ENCODE measurements around the gene TFEB. TPM values are rescaled to one million over a fixed set of nuclear protein-coding genes. Genes with fewer than 3 reads are reported as not detected.

TFEB gene
- total and polyA plus RNA-seq, 2 of the 8 experiments (the other 6 are each of a cell fraction or from before 2014, with no cell fraction given) = 2.3 to 6.7 TPM

GRCh38 chr6:41674231-41675000, 61.0 kb downstream of the TFEB start:
- H3K27ac ChIP-seq (ENCODE audit: low read depth, low read length) = no peak overlapping the region
- no peaks in the 10 kb centered on the region for H4K20me1 ChIP-seq (replicated peaks in 1 of 2; ENCODE audit: control insufficient read depth in 1 of 2, insufficient read depth in 2 of 2, low read length in 2 of 2)
- ChIA-PET POLR2A (ENCODE audit: partially characterized antibody) (interaction anchor here (0.8 kb wide), 1 partner anchor 27 kb away, joined by 3 read pairs; no protein-coding TSS in a partner anchor), CTCF (ENCODE audit: partially characterized antibody) (interaction anchor here (0.6 to 3.9 kb wide), 17 partner anchors 9 to 436 kb away, joined by 3 to 16 read pairs (median 4); no protein-coding TSS in a partner anchor)
- H4K8ac ChIP-seq (ENCODE audit: extremely low read depth, insufficient read depth, low read length) = no peak overlapping the region
- H2BK20ac ChIP-seq (ENCODE audit: low read length) = no peak overlapping the region
- 88% methylated on average over 5 of the region's 7 CpGs; no CpG with 5 or more reads in 1 of the 2 experiments for WGBS, 2 experiments (ENCODE audit: extremely low coverage in 1 of 2, insufficient coverage in 1 of 2, insufficient read length in 1 of 2, insufficient replicate concordance in 2 of 2, low coverage in 1 of 2, low lambda C conversion rate in 2 of 2, missing lambda C conversion rate in 1 of 2)
- H3K23me2 ChIP-seq (ENCODE audit: low read depth, low read length) = peaks cover 2% of the 10 kb centered on the region; the same call in 1 of the 2 replicates
- H3K79me1 ChIP-seq (ENCODE audit: low read depth, low read length) = no peaks in the 10 kb centered on the region
- H3K23ac ChIP-seq (ENCODE audit: insufficient read length) = no peak overlapping the region
- no peak overlapping the region for H3K14ac ChIP-seq (ENCODE audit: insufficient read length)
- FAIRE-seq (no peak), DNase-seq (ENCODE audit: low read depth in 1 of 2, low spot score in 2 of 2) (no peak)
- no peak overlapping the region for H3K56ac ChIP-seq (replicated peaks; ENCODE audit: insufficient read length, low read depth, low read length)
- TF ChIP-seq, protein P1, sequence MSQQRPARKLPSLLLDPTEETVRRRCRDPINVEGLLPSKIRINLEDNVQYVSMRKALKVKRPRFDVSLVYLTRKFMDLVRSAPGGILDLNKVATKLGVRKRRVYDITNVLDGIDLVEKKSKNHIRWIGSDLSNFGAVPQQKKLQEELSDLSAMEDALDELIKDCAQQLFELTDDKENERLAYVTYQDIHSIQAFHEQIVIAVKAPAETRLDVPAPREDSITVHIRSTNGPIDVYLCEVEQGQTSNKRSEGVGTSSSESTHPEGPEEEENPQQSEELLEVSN (IDR thresholded peaks at IDR 0.05) = no peak
- no peak for TF ChIP-seq TCF12 (IDR thresholded peaks at IDR 0.05; ENCODE audit: low read depth, low read length)
- TF ChIP-seq JUN (IDR thresholded peaks at IDR 0.05; ENCODE audit: low read depth, low read length) = no peak
- TF ChIP-seq JUND (IDR thresholded peaks at IDR 0.05; ENCODE audit: low read length) = no peak
- no peak for TF ChIP-seq ZNF274 (IDR thresholded peaks at IDR 0.05; ENCODE audit: borderline replicate concordance, extremely low read depth, low read length)
- TF ChIP-seq CTBP2 (IDR thresholded peaks at IDR 0.05; ENCODE audit: borderline replicate concordance, insufficient read depth, insufficient read length, low read length) = no peak
- no peak for TF ChIP-seq CHD1 (IDR thresholded peaks at IDR 0.05; ENCODE audit: low read depth, low read length)
- no peak for TF ChIP-seq SP2 (IDR thresholded peaks at IDR 0.05; ENCODE audit: low read length)
- no peak for TF ChIP-seq POLR2A (IDR thresholded peaks at IDR 0.05; ENCODE audit: control extremely low read depth in 1 of 2, low read depth in 2 of 2, low read length in 2 of 2)
- TF ChIP-seq YY1 (IDR thresholded peaks at IDR 0.05; ENCODE audit: low read depth, low read length) = no peak
- TF ChIP-seq SIN3A (conservative IDR thresholded peaks at IDR 0.05 in 1 of 2, IDR thresholded peaks at IDR 0.05 in 1 of 2; ENCODE audit: low read depth in 1 of 2, low read length in 2 of 2) = no peak
- TF ChIP-seq SP4 (IDR thresholded peaks at IDR 0.05; ENCODE audit: low read length) = no peak
- no peak for TF ChIP-seq BCL11A (IDR thresholded peaks at IDR 0.05; ENCODE audit: low read depth in 2 of 2, low read length in 2 of 2)
- H2BK120ac ChIP-seq (replicated peaks; ENCODE audit: low read depth, low read length) = no peak overlapping the region
- no peak overlapping the region for H3K18ac ChIP-seq (ENCODE audit: extremely low read depth, low read length)
- H3K36me3 ChIP-seq (ENCODE audit: control insufficient read depth in 2 of 4, insufficient read depth in 4 of 4, low read length in 3 of 4) = no peaks in the 10 kb centered on the region
- no peaks in the 10 kb centered on the region for H3K9me3 ChIP-seq (ENCODE audit: insufficient read depth in 2 of 2, low read depth in 1 of 2, low read length in 1 of 2)
- no peak overlapping the region for H2AFZ ChIP-seq (ENCODE audit: low read length)
- peaks cover 0 to 11% (median 7%) of the 10 kb centered on the region in 4 experiments; a peak in 6 of 7 replicates for H3K4me1 ChIP-seq (replicated peaks in 1 of 4; ENCODE audit: control insufficient read depth in 3 of 4, insufficient read depth in 4 of 4, low read length in 3 of 4)
- no peak overlapping the region for H2BK12ac ChIP-seq (ENCODE audit: low read depth, low read length)
- H3K4me2 ChIP-seq (ENCODE audit: insufficient read depth in 1 of 2, low read depth in 2 of 2, low read length in 2 of 2) = no peak overlapping the region
- no peak overlapping the region for H3K9ac ChIP-seq (replicated peaks in 1 of 4; ENCODE audit: extremely low read depth in 1 of 4, low read depth in 3 of 4, low read length in 3 of 4)
- peaks cover 0 to 5% (median 3%) of the 10 kb centered on the region in 4 experiments; a peak in 4 of 7 replicates for H3K27me3 ChIP-seq (replicated peaks in 1 of 4; ENCODE audit: control insufficient read depth in 3 of 4, extremely low read depth in 1 of 4, insufficient read depth in 3 of 4, low read length in 3 of 4)
- H3K4me3 ChIP-seq (ENCODE audit: extremely low read depth in 1 of 4, insufficient read depth in 2 of 4, low read depth in 3 of 4, low read length in 4 of 4) = no peak overlapping the region
- no peak overlapping the region for H2BK15ac ChIP-seq (ENCODE audit: low read length)
- H3K79me2 ChIP-seq (ENCODE audit: control insufficient read depth in 1 of 2, insufficient read depth in 2 of 2, low read length in 2 of 2) = no peaks in the 10 kb centered on the region
- no peak overlapping the region for H4K91ac ChIP-seq (replicated peaks; ENCODE audit: insufficient read length, low read length)
- no peak overlapping the region for H4K5ac ChIP-seq (ENCODE audit: insufficient read length, low read depth, low read length)
- H3K4ac ChIP-seq (replicated peaks; ENCODE audit: insufficient read length, low read depth, low read length) = no peak overlapping the region
- no peak overlapping the region for H2AK5ac ChIP-seq (ENCODE audit: low read depth, low read length)
- H2BK5ac ChIP-seq (ENCODE audit: low read depth, low read length) = no peak overlapping the region
